ENCODE data around the gene PXT1.
A peak's percentile ranks its signal among the peaks of the same experiment; 100 is the strongest.
"Not testable (repeated sequence)": the region's sequence is repeated elsewhere in the genome, so short reads cannot be mapped to it uniquely, and the experiment has no call there.

PXT1 gene

GRCh38 chr6:36363371-36363752, 79.3 kb downstream of the PXT1 start:
- H3K9me3 Mint-ChIP-seq, H3K27me3 Mint-ChIP-seq: not testable (repeated sequence)

DNA sequence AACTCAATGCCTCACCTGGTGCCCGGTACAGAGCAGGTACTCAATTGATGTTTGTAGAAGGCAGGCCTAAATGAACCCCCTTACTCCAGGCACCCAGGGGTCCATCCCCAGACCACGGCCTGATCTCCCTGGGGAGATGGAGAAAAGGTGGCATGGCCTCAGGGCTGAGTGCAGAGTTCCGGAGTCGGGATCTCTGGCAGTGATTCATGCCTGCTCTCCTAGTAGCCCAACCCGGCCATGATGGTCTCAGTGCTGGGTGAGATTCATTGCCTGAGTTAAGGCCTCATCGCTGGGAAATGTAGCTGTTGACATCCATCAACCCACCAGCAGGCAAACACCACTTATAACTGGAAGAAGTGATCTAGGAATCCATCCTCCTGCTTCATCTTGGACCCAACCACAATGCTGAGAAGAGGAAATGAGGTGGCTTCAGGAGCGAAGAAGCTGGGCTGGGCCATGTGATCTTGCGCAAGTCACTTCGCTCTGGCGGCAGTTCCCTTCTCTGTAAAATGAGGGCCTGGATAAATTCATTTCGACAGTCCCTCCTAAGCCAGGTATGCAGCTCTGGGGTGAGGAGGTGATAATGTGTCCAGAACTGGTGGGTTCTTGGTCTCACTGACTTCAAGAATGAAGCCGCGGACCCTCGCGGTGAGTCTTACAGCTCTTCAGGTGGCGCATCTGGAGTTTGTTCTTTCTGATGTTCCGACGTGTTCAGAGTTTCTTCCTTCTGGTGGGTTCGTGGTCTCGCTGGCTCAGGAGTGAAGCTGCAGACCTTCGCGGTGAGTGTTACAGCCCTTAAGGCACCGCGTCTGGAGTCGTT, 79.9 kb downstream of the PXT1 start:
- H3K27ac Mint-ChIP-seq: no peak overlapping the region
- H3K27me3 Mint-ChIP-seq: no peaks in the 10 kb centered on the region
- no peak overlapping the region for H3K4me3 Mint-ChIP-seq
- DNase-seq (ENCODE audit: low spot score in 2 of 2) (no peak), ATAC-seq (ENCODE audit: low read depth) (no peak)
- H3K4me1 Mint-ChIP-seq: peaks cover 32% of the 10 kb centered on the region
- no peaks in the 10 kb centered on the region for H3K36me3 Mint-ChIP-seq
- no peaks in the 10 kb centered on the region for H3K9me3 Mint-ChIP-seq

More at GRCh38 chr6:36363371-36363752, 79.3 kb downstream of the PXT1 start:
- not testable (repeated sequence) for H3K27ac Mint-ChIP-seq; ATAC-seq (ENCODE audit: low read depth); H3K4me3 Mint-ChIP-seq; H3K36me3 Mint-ChIP-seq; DNase-seq (ENCODE audit: low spot score in 2 of 2)
- peaks cover 29% of the 10 kb centered on the region for H3K4me1 Mint-ChIP-seq

DNA sequence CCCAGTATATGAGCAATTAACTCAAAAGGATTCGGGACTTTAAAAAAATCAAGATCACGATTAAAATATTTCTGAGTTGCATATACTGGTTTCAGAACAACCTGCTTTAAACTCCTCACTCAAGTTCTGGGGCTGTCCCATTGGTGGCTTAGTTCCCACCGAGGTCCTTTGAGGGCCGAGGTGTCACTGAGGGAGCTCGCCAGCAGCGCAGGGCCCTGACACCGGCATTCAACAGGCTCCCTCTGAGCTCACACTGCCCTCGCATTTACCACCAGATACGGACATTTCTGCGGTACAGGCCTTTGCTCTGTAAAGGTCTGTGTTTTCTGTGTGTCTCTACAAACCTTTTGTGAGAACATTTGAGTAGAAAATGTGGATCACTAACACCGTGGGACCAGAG, 81.6 kb downstream of the PXT1 start:
- ATAC-seq (ENCODE audit: low read depth): no peak
- H3K36me3 Mint-ChIP-seq: no peaks in the 10 kb centered on the region
- no peak overlapping the region for H3K27ac Mint-ChIP-seq
- H3K4me1 Mint-ChIP-seq: peaks cover 28% of the 10 kb centered on the region
- H3K4me3 Mint-ChIP-seq: no peak overlapping the region
- H3K9me3 Mint-ChIP-seq: no peaks in the 10 kb centered on the region
- no peak for DNase-seq (ENCODE audit: low spot score in 2 of 2)
- peaks cover 2% of the 10 kb centered on the region for H3K27me3 Mint-ChIP-seq

DNA sequence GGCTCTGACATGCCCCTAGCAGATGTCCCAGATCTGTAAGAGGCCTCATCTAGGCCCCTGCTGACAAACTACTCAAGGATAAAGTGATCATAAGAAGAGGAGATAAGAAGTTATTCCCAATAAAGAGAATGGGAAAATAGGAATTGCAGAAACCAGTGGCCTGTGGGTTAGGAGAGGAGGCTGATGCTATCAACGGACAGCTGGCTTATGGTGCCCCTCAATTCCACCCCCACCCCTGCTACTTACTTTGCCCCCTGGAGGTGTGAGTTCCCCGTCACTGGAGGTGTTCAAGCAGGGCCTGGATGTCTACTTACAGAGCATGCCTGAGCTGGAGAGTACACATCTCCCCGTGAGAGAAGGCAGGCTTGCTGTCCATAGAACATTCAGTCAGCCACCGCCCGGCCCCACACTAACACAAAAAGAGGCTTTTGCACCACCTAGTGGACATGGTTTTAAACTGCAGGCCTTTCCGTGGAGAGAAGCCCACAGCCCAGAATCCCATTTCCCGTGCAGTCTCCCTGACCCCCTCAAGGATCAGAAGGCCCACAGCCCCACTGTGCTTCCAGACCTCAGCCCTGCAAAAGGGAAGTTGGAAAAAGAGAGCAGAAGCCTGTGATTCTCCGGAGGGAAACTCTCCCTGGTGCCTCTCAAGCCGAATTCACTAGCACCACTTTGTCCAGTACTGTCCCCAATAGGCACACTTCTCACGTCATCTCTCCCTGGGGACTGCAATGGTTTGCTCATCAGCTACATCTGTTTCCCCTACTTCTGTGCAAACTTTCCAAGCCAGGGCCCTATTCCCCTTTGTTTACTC, 82.2 kb downstream of the PXT1 start:
- H3K27ac Mint-ChIP-seq: no peak overlapping the region
- DNase-seq (ENCODE audit: low spot score in 2 of 2) (peak; percentile 68 to 72), ATAC-seq (ENCODE audit: low read depth) (peak; percentile 62)
- peaks cover 27% of the 10 kb centered on the region for H3K4me1 Mint-ChIP-seq
- no peaks in the 10 kb centered on the region for H3K9me3 Mint-ChIP-seq
- H3K4me3 Mint-ChIP-seq: no peak overlapping the region
- H3K27me3 Mint-ChIP-seq: peaks cover 2% of the 10 kb centered on the region
- H3K36me3 Mint-ChIP-seq: no peaks in the 10 kb centered on the region

DNA sequence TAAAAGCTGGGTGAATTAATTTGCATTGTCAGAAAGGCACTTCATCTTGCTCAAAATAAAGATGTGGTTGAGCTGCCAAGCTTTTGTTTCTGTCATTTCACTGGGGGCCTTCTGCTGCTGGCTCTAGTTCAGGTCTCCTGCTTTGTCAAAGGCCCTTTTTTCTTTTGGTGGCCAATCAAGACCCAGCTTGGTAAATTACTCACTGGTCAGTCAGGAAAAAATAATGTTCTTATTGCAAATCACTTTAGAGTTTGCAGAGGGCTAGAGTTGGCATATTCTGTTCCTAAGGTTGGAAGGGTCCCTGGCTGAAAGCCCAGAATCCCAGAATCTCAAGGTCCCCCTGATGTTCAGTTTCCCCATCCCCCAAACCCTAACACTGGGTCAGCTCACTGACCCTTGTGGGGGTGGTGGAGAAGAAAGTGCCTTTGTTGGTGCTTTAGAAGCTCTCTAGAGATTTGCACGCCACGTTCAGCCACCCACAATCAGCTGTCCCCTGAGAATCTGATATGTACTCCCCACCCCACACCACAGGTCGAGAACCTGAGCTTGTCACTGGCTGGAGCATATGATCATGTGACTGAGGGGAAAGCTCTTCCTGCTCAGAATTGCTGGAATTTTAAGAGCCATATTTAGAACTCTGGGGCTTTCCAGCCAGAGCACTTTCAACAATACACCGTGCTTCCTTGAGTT, 84.3 kb downstream of the PXT1 start:
- H3K27ac Mint-ChIP-seq: peak overlapping the region; percentile 47
- peaks cover 2% of the 10 kb centered on the region for H3K9me3 Mint-ChIP-seq
- peaks cover 4% of the 10 kb centered on the region for H3K27me3 Mint-ChIP-seq
- peak overlapping the region; percentile 50 for H3K4me3 Mint-ChIP-seq
- no peaks in the 10 kb centered on the region for H3K36me3 Mint-ChIP-seq
- DNase-seq (ENCODE audit: low spot score in 2 of 2) (no peak), ATAC-seq (ENCODE audit: low read depth) (peak; percentile 58)
- H3K4me1 Mint-ChIP-seq: peaks cover 18% of the 10 kb centered on the region

DNA sequence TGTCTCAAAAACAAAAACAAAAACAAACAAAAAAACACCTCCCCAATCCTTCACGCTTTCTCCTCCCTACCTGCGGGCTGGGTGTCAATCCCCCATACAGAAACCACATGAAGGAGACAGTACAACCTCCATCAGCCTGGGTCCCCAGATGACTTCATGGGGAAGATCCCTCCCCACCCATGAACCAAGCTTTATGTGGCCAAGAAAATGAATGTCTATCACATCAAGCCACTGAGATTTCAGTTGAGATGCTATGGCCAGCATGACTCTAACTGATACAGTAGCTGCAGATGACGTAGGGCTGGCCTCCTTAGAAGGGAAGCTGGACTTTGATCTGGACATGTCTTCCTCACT, 84.8 kb downstream of the PXT1 start:
- no peak for ATAC-seq (ENCODE audit: low read depth)
- Mint-ChIP-seq H3K4me3 (no peak overlapping the region), H3K9me3 (peaks cover 4% of the 10 kb centered on the region), H3K36me3 (no peaks in the 10 kb centered on the region), H3K4me1 (peaks cover 18% of the 10 kb centered on the region), H3K27me3 (peaks cover 4% of the 10 kb centered on the region), H3K27ac (peak overlapping the region; percentile 47)
- no peak for DNase-seq (ENCODE audit: low spot score in 2 of 2)

DNA sequence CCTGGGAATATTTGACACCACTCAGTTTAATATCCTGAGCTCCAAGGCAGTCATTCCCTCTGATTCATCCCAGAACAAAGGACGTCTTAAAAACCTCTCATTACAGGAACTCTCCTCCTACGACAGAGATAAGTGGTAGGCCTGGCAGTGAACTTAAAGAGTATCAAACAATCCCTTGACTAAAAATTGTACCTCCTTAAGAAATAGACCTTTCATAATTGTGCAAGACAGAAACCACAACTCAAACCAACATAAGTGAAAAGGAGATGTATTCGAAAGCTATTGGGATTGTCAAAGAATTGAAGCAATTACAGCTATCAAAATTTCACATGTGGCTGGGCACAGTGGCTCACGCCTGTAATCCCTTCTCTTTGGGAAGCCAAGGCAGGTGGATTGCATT, 86.8 kb downstream of the PXT1 start:
- Mint-ChIP-seq H3K36me3 (no peaks in the 10 kb centered on the region), H3K4me1 (peaks cover 17% of the 10 kb centered on the region), H3K9me3 (peaks cover 4% of the 10 kb centered on the region), H3K27me3 (peaks cover 4% of the 10 kb centered on the region), H3K4me3 (no peak overlapping the region), H3K27ac (no peak overlapping the region)
- DNase-seq (ENCODE audit: low spot score in 2 of 2): no peak
- ATAC-seq (ENCODE audit: low read depth): no peak

GRCh38 chr6:36353411-36353915, 89.2 kb downstream of the PXT1 start:
- Mint-ChIP-seq H3K4me3 (no peak overlapping the region), H3K27me3 (peaks cover 4% of the 10 kb centered on the region), H3K36me3 (no peaks in the 10 kb centered on the region), H3K9me3 (peaks cover 4% of the 10 kb centered on the region), H3K27ac (no peak overlapping the region), H3K4me1 (peaks cover 11% of the 10 kb centered on the region)
- DNase-seq (ENCODE audit: low spot score in 2 of 2) (no peak), ATAC-seq (ENCODE audit: low read depth) (no peak)

- peaks cover 4% of the 10 kb centered on the region for H3K27me3 Mint-ChIP-seq
- no peak overlapping the region for H3K27ac Mint-ChIP-seq
- ATAC-seq (ENCODE audit: low read depth): no peak
- no peak for DNase-seq (ENCODE audit: low spot score in 2 of 2)
- H3K9me3 Mint-ChIP-seq: peaks cover 4% of the 10 kb centered on the region
- no peak overlapping the region for H3K4me3 Mint-ChIP-seq
- peaks cover 5% of the 10 kb centered on the region for H3K4me1 Mint-ChIP-seq
- H3K36me3 Mint-ChIP-seq: no peaks in the 10 kb centered on the region
These were observed 90.0 kb downstream of the PXT1 start for GRCh38 chr6:36352477-36353157.

GRCh38 chr6:36350681-36351571, 91.7 kb downstream of the PXT1 start:
- Mint-ChIP-seq H3K4me3 (no peak overlapping the region), H3K27me3 (peaks cover 2% of the 10 kb centered on the region)
- no peak for DNase-seq (ENCODE audit: low spot score in 2 of 2)

GRCh38 chr6:36350082-36350481, 92.6 kb downstream of the PXT1 start:
- ATAC-seq (ENCODE audit: low read depth) (no peak), DNase-seq (ENCODE audit: low spot score in 2 of 2) (no peak)
- Mint-ChIP-seq H3K4me3 (no peak overlapping the region), H3K9me3 (peaks cover 4% of the 10 kb centered on the region), H3K27ac (no peak overlapping the region), H3K27me3 (peaks cover 2% of the 10 kb centered on the region), H3K36me3 (no peaks in the 10 kb centered on the region), H3K4me1 (peaks cover 5% of the 10 kb centered on the region)

More at GRCh38 chr6:36350681-36351571, 91.7 kb downstream of the PXT1 start:
- Mint-ChIP-seq H3K36me3 (no peaks in the 10 kb centered on the region), H3K4me1 (peaks cover 5% of the 10 kb centered on the region), H3K27ac (no peak overlapping the region), H3K9me3 (peaks cover 4% of the 10 kb centered on the region)
- ATAC-seq (ENCODE audit: low read depth): no peak

GRCh38 chr6:36349240-36349639, 93.4 kb downstream of the PXT1 start:
- Mint-ChIP-seq H3K27me3 (peaks cover 2% of the 10 kb centered on the region), H3K4me1 (peaks cover 5% of the 10 kb centered on the region), H3K27ac (no peak overlapping the region), H3K4me3 (no peak overlapping the region), H3K36me3 (no peaks in the 10 kb centered on the region), H3K9me3 (peaks cover 4% of the 10 kb centered on the region)
- ATAC-seq (ENCODE audit: low read depth) (peak; percentile 75), DNase-seq (ENCODE audit: low spot score in 2 of 2) (no peak)

GRCh38 chr6:36347621-36348020, 95.0 kb downstream of the PXT1 start:
- H3K27ac Mint-ChIP-seq: no peak overlapping the region
- H3K27me3 Mint-ChIP-seq: no peaks in the 10 kb centered on the region
- no peak for ATAC-seq (ENCODE audit: low read depth)
- H3K4me3 Mint-ChIP-seq: no peak overlapping the region
- no peaks in the 10 kb centered on the region for H3K9me3 Mint-ChIP-seq
- no peaks in the 10 kb centered on the region for H3K36me3 Mint-ChIP-seq
- DNase-seq (ENCODE audit: low spot score in 2 of 2): no peak
- H3K4me1 Mint-ChIP-seq: peaks cover 5% of the 10 kb centered on the region
